ENCODE measurements around the gene PTPRC.

The PTPRC gene

DNA sequence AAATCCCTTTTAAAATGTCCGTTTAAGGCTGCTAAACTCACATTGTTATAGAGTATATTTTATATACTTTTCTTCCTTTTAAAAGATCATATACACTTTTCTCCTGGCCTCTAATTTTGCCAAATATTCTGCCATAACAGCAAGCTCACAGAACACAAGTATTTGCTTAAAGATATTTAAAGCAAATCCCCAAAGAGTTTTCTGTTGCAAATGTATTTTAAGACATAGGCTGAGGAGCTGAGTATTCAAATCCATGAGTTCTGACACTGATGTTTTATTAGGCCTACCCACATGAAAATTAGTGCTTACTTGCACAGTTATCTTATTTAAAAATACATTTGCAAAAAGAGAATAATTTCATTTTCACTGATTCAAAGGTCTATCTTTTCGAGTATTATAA, 1.7 kb upstream of the PTPRC start:
- Histone ChIP-seq H3K4me2 (ENCODE audit: low read length) (no peak overlapping the region), H3K23ac (ENCODE audit: low read length) (no peak overlapping the region), H3K4ac (ENCODE audit: low read depth, low read length) (no peak overlapping the region), H3K18ac (ENCODE audit: low read length) (no peak overlapping the region), H3K36me3 (ENCODE audit: control insufficient read depth, insufficient read depth, low read length) (no peaks in the 10 kb centered on the region), H3K4me3 (ENCODE audit: low read length) (no peak overlapping the region), H2BK5ac (ENCODE audit: low read length) (no peak overlapping the region), H3K27ac (ENCODE audit: low read depth, low read length) (no peak overlapping the region), H3K56ac (ENCODE audit: low read length) (no peak overlapping the region), H2AK5ac (ENCODE audit: low read length) (no peak overlapping the region), H2BK120ac (ENCODE audit: low read depth, low read length) (no peak overlapping the region), H2BK15ac (replicated peaks; ENCODE audit: low read depth) (no peak overlapping the region), H3K9ac (ENCODE audit: low read length) (no peak overlapping the region), H3K79me1 (ENCODE audit: low read length) (no peaks in the 10 kb centered on the region), H3K27me3 (ENCODE audit: insufficient read depth, low read length, poor library complexity) (no peaks in the 10 kb centered on the region), H4K8ac (ENCODE audit: low read depth, low read length) (no peak overlapping the region), H4K5ac (ENCODE audit: low read length) (no peak overlapping the region), H3K4me1 (ENCODE audit: control insufficient read depth, low read depth, low read length) (no peaks in the 10 kb centered on the region), H3K79me2 (ENCODE audit: control insufficient read depth, insufficient read depth, low read length) (no peaks in the 10 kb centered on the region)
- DNase-seq = no peak
- no CpG with 5 or more reads among the region's 2 CpGs for WGBS (ENCODE audit: extremely low coverage, insufficient coverage, low lambda C conversion rate)

DNA sequence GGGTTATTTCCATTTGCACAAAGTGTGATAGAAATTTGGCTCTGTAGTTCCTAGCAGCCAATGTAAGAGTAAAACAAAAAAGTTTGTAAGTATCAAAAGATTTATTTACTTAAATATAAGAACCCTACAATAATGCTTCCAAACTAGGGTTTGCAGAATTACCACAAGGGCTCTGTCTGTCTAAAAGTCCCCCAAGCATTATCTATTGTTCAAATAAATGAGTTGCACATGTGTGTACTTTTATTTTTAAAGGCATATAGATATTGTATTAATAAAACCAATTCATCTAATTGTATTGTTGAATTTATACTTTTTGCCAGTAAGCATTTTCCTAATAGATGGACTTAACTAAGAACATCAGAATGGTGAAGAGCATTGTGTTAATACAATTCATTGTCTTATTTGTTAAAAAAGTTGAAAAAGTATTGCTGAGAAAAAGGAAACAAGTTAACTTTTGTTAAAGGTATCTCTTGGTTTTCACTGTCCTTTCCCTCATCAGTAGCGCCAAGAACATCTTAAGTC, 863 bp upstream of the PTPRC start:
- Histone ChIP-seq H3K4me3 (ENCODE audit: low read length) (no peak overlapping the region), H2BK5ac (ENCODE audit: low read length) (no peak overlapping the region), H2BK15ac (replicated peaks; ENCODE audit: low read depth) (no peak overlapping the region), H3K79me2 (ENCODE audit: control insufficient read depth, insufficient read depth, low read length) (no peaks in the 10 kb centered on the region), H3K79me1 (ENCODE audit: low read length) (no peaks in the 10 kb centered on the region), H2BK120ac (ENCODE audit: low read depth, low read length) (no peak overlapping the region), H3K18ac (ENCODE audit: low read length) (no peak overlapping the region), H3K27me3 (ENCODE audit: insufficient read depth, low read length, poor library complexity) (no peaks in the 10 kb centered on the region), H3K23ac (ENCODE audit: low read length) (no peak overlapping the region), H2AK5ac (ENCODE audit: low read length) (no peak overlapping the region), H3K4ac (ENCODE audit: low read depth, low read length) (no peak overlapping the region), H3K27ac (ENCODE audit: low read depth, low read length) (no peak overlapping the region), H3K56ac (ENCODE audit: low read length) (no peak overlapping the region), H3K4me1 (ENCODE audit: control insufficient read depth, low read depth, low read length) (no peaks in the 10 kb centered on the region), H4K8ac (ENCODE audit: low read depth, low read length) (no peak overlapping the region), H3K9ac (ENCODE audit: low read length) (no peak overlapping the region), H4K5ac (ENCODE audit: low read length) (no peak overlapping the region), H3K4me2 (ENCODE audit: low read length) (no peak overlapping the region), H3K36me3 (ENCODE audit: control insufficient read depth, insufficient read depth, low read length) (no peaks in the 10 kb centered on the region)
- no CpG with 5 or more reads among the region's 1 CpG for WGBS (ENCODE audit: extremely low coverage, insufficient coverage, low lambda C conversion rate)
- no peak for DNase-seq

DNA sequence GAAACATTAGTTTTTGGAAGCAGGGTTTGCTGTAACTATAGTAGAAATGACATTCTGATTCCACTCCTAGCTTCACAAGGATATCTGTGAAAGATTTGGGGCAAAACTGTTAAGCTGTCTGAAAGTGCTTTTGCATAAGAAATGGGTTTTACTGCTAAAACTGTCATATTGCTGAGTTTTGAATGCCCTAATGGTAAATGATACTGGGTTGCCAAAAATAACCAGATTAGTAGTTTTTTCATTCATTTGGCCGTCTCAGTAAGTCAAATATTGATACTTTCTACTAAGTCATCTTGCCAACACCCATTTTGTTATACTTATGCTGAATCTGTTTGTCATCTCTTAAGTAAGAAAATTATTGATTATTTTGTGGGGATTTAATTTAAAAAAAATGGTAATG, 399 bp upstream of the PTPRC start:
- Histone ChIP-seq H3K79me1 (ENCODE audit: low read length) (no peaks in the 10 kb centered on the region), H3K56ac (ENCODE audit: low read length) (no peak overlapping the region), H3K4me1 (ENCODE audit: control insufficient read depth, low read depth, low read length) (no peaks in the 10 kb centered on the region), H3K79me2 (ENCODE audit: control insufficient read depth, insufficient read depth, low read length) (no peaks in the 10 kb centered on the region), H2BK5ac (ENCODE audit: low read length) (no peak overlapping the region), H2AK5ac (ENCODE audit: low read length) (no peak overlapping the region), H3K27me3 (ENCODE audit: insufficient read depth, low read length, poor library complexity) (no peaks in the 10 kb centered on the region), H3K36me3 (ENCODE audit: control insufficient read depth, insufficient read depth, low read length) (no peaks in the 10 kb centered on the region), H3K18ac (ENCODE audit: low read length) (no peak overlapping the region), H3K27ac (ENCODE audit: low read depth, low read length) (no peak overlapping the region), H2BK120ac (ENCODE audit: low read depth, low read length) (no peak overlapping the region), H3K4me2 (ENCODE audit: low read length) (no peak overlapping the region), H3K4me3 (ENCODE audit: low read length) (no peak overlapping the region), H3K23ac (ENCODE audit: low read length) (no peak overlapping the region), H3K4ac (ENCODE audit: low read depth, low read length) (no peak overlapping the region), H2BK15ac (replicated peaks; ENCODE audit: low read depth) (no peak overlapping the region), H3K9ac (ENCODE audit: low read length) (no peak overlapping the region), H4K8ac (ENCODE audit: low read depth, low read length) (no peak overlapping the region), H4K5ac (ENCODE audit: low read length) (no peak overlapping the region)
- DNase-seq = no peak
- WGBS (ENCODE audit: extremely low coverage, insufficient coverage, low lambda C conversion rate) = no CpG with 5 or more reads among the region's 1 CpG

DNA sequence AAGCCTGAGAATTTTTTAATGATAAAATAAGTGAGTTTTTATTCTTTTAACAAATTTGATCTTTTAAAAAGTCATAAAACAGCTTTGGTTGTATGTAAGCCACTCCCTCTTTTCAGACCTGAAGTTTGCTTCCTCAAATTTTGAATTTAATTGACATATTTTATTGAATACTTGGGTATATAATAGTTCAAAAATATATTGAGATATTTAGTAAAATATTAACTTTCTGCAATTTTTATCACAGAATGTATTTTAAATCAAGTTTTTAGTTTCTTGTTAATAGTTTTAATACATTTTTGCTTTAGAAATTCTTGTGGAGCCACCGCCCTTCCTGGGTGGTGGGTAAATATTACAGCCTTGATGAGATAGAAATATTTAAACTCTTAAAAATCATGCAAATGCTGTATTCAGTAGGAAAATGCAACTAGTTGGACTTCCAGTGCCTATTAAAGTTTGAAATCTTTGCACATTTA, 867 bp downstream of the PTPRC start:
- Histone ChIP-seq H4K5ac (ENCODE audit: low read length) (no peak overlapping the region), H3K27ac (ENCODE audit: low read depth, low read length) (no peak overlapping the region), H2AK5ac (ENCODE audit: low read length) (no peak overlapping the region), H3K18ac (ENCODE audit: low read length) (no peak overlapping the region), H2BK120ac (ENCODE audit: low read depth, low read length) (no peak overlapping the region), H3K79me1 (ENCODE audit: low read length) (no peaks in the 10 kb centered on the region), H3K4me3 (ENCODE audit: low read length) (no peak overlapping the region), H4K8ac (ENCODE audit: low read depth, low read length) (no peak overlapping the region), H3K23ac (ENCODE audit: low read length) (no peak overlapping the region), H2BK5ac (ENCODE audit: low read length) (no peak overlapping the region), H3K4me2 (ENCODE audit: low read length) (no peak overlapping the region), H3K9ac (ENCODE audit: low read length) (no peak overlapping the region), H2BK15ac (replicated peaks; ENCODE audit: low read depth) (no peak overlapping the region), H3K4me1 (ENCODE audit: control insufficient read depth, low read depth, low read length) (no peaks in the 10 kb centered on the region), H3K79me2 (ENCODE audit: control insufficient read depth, insufficient read depth, low read length) (no peaks in the 10 kb centered on the region), H3K56ac (ENCODE audit: low read length) (no peak overlapping the region), H3K27me3 (ENCODE audit: insufficient read depth, low read length, poor library complexity) (no peaks in the 10 kb centered on the region), H3K36me3 (ENCODE audit: control insufficient read depth, insufficient read depth, low read length) (no peaks in the 10 kb centered on the region), H3K4ac (ENCODE audit: low read depth, low read length) (no peak overlapping the region)
- no CpG with 5 or more reads among the region's 1 CpG for WGBS (ENCODE audit: extremely low coverage, insufficient coverage, low lambda C conversion rate)
- DNase-seq = no peak

DNA sequence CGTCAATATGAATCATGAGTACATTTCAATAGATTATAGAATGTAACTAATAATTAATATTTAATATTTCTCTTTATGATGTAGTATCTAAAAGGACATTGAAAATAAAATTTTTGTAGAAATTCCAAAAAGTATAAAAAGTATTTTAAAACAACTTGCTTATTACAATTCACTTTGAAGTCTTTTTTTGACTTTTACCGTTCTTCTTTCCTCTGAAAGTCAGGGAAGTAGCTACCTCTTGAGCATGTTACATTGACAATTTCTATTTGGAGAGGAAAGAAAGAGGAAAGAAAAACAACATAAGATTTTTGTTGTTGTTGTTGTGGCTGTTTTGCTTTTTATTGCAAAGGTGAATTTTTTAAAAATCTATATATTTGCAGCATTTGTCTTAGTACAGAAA, 1.3 kb downstream of the PTPRC start:
- no CpG with 5 or more reads among the region's 2 CpGs for WGBS (ENCODE audit: extremely low coverage, insufficient coverage, low lambda C conversion rate)
- H3K9ac ChIP-seq (ENCODE audit: low read length) = no peak overlapping the region

DNA sequence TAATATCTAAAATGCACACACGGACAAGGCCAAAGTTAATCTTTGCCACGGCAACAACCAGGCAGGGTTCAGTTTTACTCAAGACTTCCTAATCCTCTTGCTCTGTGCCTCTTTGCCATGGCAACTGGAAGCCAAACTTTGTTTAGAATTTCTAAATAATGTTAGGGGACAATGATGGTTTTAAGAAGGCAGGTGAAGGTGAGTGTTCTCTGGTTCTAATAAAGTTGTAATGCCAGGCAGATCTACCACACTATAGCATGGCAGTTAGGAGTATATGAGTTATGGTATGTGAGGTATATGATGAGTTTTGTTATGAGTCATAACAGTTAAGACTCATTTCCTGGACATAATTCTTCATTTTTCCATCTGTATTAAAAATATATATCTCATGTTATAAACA, 2.7 kb downstream of the PTPRC start:
- no CpG with 5 or more reads among the region's 2 CpGs for WGBS (ENCODE audit: extremely low coverage, insufficient coverage, low lambda C conversion rate)
- Histone ChIP-seq H3K27ac (ENCODE audit: low read depth, low read length) (no peak overlapping the region), H3K4ac (ENCODE audit: low read depth, low read length) (no peak overlapping the region), H3K9ac (ENCODE audit: low read length) (no peak overlapping the region), H3K18ac (ENCODE audit: low read length) (no peak overlapping the region), H3K27me3 (ENCODE audit: insufficient read depth, low read length, poor library complexity) (no peaks in the 10 kb centered on the region), H3K56ac (ENCODE audit: low read length) (no peak overlapping the region), H3K36me3 (ENCODE audit: control insufficient read depth, insufficient read depth, low read length) (no peaks in the 10 kb centered on the region), H2BK120ac (ENCODE audit: low read depth, low read length) (no peak overlapping the region), H3K4me3 (ENCODE audit: low read length) (no peak overlapping the region), H3K79me1 (ENCODE audit: low read length) (no peaks in the 10 kb centered on the region), H4K8ac (ENCODE audit: low read depth, low read length) (no peak overlapping the region), H2BK5ac (ENCODE audit: low read length) (no peak overlapping the region), H2BK15ac (replicated peaks; ENCODE audit: low read depth) (no peak overlapping the region), H3K4me1 (ENCODE audit: control insufficient read depth, low read depth, low read length) (no peaks in the 10 kb centered on the region), H4K5ac (ENCODE audit: low read length) (no peak overlapping the region), H2AK5ac (ENCODE audit: low read length) (no peak overlapping the region), H3K4me2 (ENCODE audit: low read length) (no peak overlapping the region), H3K23ac (ENCODE audit: low read length) (no peak overlapping the region), H3K79me2 (ENCODE audit: control insufficient read depth, insufficient read depth, low read length) (no peaks in the 10 kb centered on the region)
- DNase-seq = peak; percentile 4

More for the DNA sequence above, 1.3 kb downstream of the PTPRC start:
- Histone ChIP-seq H3K23ac (ENCODE audit: low read length) (no peak overlapping the region), H2BK5ac (ENCODE audit: low read length) (no peak overlapping the region), H4K8ac (ENCODE audit: low read depth, low read length) (no peak overlapping the region), H3K4me3 (ENCODE audit: low read length) (no peak overlapping the region), H2BK15ac (replicated peaks; ENCODE audit: low read depth) (no peak overlapping the region), H3K4me1 (ENCODE audit: control insufficient read depth, low read depth, low read length) (no peaks in the 10 kb centered on the region), H2AK5ac (ENCODE audit: low read length) (no peak overlapping the region), H4K5ac (ENCODE audit: low read length) (no peak overlapping the region), H3K27me3 (ENCODE audit: insufficient read depth, low read length, poor library complexity) (no peaks in the 10 kb centered on the region), H3K36me3 (ENCODE audit: control insufficient read depth, insufficient read depth, low read length) (no peaks in the 10 kb centered on the region), H3K4me2 (ENCODE audit: low read length) (no peak overlapping the region), H3K18ac (ENCODE audit: low read length) (no peak overlapping the region), H3K79me2 (ENCODE audit: control insufficient read depth, insufficient read depth, low read length) (no peaks in the 10 kb centered on the region), H3K56ac (ENCODE audit: low read length) (no peak overlapping the region), H2BK120ac (ENCODE audit: low read depth, low read length) (no peak overlapping the region), H3K27ac (ENCODE audit: low read depth, low read length) (no peak overlapping the region), H3K4ac (ENCODE audit: low read depth, low read length) (no peak overlapping the region), H3K79me1 (ENCODE audit: low read length) (no peaks in the 10 kb centered on the region)
- no peak for DNase-seq

Measured in mesendoderm (in vitro differentiated cells).